KMS-11 (cell line): Measurements from ENCODE around the gene NRCAM.
A peak's percentile ranks its signal among the peaks of the same experiment; 100 is the strongest.
"Not testable (repeated sequence)": the region's sequence is repeated elsewhere in the genome, so short reads cannot be mapped to it uniquely, and the experiment has no call there.

Source experiments
- H2AFZ ChIP-seq: fragments of 200-600 bp; sonication (generic); 2 replicates; pipeline ENCODE4 v1.6.1; 2016; ENCODE audit warnings: antibody characterized with exemption, mixed run types, low read depth
- H3K27ac ChIP-seq: fragments of 200-600 bp; sonication (generic); 2 replicates; pipeline ENCODE4 v1.6.1; 2016; ENCODE audit warnings: mild to moderate bottlenecking, mixed run types
- H3K27me3 ChIP-seq: fragments of 200-600 bp; sonication (generic); 2 replicates; pipeline ENCODE4 v1.6.1; 2017; ENCODE audit warnings: mild to moderate bottlenecking, low read depth, mixed run types, moderate library complexity; ENCODE audit not compliant: insufficient read depth
- H3K36me3 ChIP-seq: fragments of 200-600 bp; sonication (generic); 2 replicates; pipeline ENCODE4 v1.6.1; 2017; ENCODE audit warnings: mild to moderate bottlenecking, mixed run types; ENCODE audit not compliant: insufficient read depth
- H3K4me1 ChIP-seq: fragments of 200-600 bp; sonication (generic); 2 replicates; pipeline ENCODE4 v1.6.1; 2016; ENCODE audit warnings: mild to moderate bottlenecking, low read depth, mixed run types; ENCODE audit not compliant: poor library complexity, severe bottlenecking
- H3K4me2 ChIP-seq: fragments of 200-600 bp; sonication (generic); 2 replicates; pipeline ENCODE4 v1.7.0; 2016; ENCODE audit warnings: mild to moderate bottlenecking, mixed run types
- H3K4me3 ChIP-seq: fragments of 200-600 bp; sonication (generic); IDR thresholded peaks from 2 replicates; pipeline ENCODE4 v1.6.1; 2017; ENCODE audit warnings: low read depth, low read length, mixed read lengths; ENCODE audit not compliant: insufficient read depth
- H3K79me2 ChIP-seq: fragments of 200-600 bp; sonication (generic); 2 replicates; pipeline ENCODE4 v1.6.1; 2016; ENCODE audit warnings: low read depth, mixed run types; ENCODE audit not compliant: insufficient read depth
- H3K9ac ChIP-seq: fragments of 200-600 bp; sonication (generic); 2 replicates; pipeline ENCODE4 v1.6.1; 2016; ENCODE audit warnings: mild to moderate bottlenecking, mixed run types
- H4K20me1 ChIP-seq: fragments of 200-600 bp; sonication (generic); 2 replicates; pipeline ENCODE4 v1.6.1; 2016; ENCODE audit warnings: mild to moderate bottlenecking, mixed run types; ENCODE audit not compliant: insufficient read depth
- TF ChIP-seq, protein P1 (sequence below): fragments of 200-600 bp; sonication (generic); conservative IDR thresholded peaks from 2 replicates; pipeline ENCODE4 v1.6.1; 2017; ENCODE audit warnings: low read depth, mild to moderate bottlenecking, antibody characterized with exemption, low read length, moderate library complexity, mixed read lengths

The NRCAM gene

DNA sequence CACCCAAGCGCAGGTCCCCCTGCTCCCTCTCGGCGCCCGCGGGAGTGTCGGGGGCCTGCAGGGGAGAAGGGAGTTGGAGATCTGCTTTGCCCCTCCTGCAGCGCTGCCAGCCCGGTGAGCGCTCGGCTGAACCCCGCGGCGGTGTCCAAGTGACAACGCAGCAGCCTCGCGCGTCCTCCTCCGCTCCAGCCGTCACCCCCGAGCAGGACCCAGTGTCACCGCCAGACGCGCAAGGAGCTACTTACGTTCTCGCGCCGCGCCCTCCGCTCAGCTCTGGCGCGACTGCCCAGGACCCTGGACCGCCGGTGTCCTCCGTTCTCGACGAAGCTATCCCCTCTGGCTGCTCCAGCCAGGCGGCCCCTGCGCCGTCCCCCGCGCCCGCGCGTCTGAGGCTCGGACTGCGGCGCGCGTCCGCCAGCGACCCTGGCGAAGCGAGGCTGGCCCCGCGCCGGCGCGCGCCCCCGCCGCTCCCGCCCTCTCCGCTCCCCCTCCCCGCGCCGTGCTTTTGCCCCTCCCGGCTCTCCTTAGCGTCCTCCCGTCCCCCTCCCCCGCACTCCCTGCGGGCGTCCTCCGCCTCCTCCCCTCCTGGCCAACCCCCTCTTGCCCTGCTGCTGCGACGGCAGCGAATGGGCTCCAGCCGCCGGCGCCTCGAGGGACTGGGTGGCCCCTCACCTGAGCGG, at the start of gene NRCAM:
Gene NRCAM, minus strand, starts transcription at position 439 of the 680 bp plus-strand sequence. CDS start 216,372 bp downstream, outside the sequence.
- H3K79me2 ChIP-seq = peaks cover 41% of the 10 kb centered on the region; the same call in 1 of the 2 replicates
- TF ChIP-seq, protein P1, sequence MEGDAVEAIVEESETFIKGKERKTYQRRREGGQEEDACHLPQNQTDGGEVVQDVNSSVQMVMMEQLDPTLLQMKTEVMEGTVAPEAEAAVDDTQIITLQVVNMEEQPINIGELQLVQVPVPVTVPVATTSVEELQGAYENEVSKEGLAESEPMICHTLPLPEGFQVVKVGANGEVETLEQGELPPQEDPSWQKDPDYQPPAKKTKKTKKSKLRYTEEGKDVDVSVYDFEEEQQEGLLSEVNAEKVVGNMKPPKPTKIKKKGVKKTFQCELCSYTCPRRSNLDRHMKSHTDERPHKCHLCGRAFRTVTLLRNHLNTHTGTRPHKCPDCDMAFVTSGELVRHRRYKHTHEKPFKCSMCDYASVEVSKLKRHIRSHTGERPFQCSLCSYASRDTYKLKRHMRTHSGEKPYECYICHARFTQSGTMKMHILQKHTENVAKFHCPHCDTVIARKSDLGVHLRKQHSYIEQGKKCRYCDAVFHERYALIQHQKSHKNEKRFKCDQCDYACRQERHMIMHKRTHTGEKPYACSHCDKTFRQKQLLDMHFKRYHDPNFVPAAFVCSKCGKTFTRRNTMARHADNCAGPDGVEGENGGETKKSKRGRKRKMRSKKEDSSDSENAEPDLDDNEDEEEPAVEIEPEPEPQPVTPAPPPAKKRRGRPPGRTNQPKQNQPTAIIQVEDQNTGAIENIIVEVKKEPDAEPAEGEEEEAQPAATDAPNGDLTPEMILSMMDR = no peak
- H3K27me3 ChIP-seq = no peaks in the 10 kb centered on the region
- H4K20me1 ChIP-seq = no peaks in the 10 kb centered on the region
- no peaks in the 10 kb centered on the region for H3K36me3 ChIP-seq
- H3K4me2 ChIP-seq = peak within 1 kb of the TSS; percentile 80
- peak within 1 kb of the TSS; percentile 48 for H3K9ac ChIP-seq
- peaks cover 41% of the 10 kb centered on the region for H3K4me1 ChIP-seq
- peak within 1 kb of the TSS; percentile 19 for H3K4me3 ChIP-seq
- peak within 1 kb of the TSS; percentile 34 for H3K27ac ChIP-seq
- H2AFZ ChIP-seq = peak within 1 kb of the TSS; percentile 80

DNA sequence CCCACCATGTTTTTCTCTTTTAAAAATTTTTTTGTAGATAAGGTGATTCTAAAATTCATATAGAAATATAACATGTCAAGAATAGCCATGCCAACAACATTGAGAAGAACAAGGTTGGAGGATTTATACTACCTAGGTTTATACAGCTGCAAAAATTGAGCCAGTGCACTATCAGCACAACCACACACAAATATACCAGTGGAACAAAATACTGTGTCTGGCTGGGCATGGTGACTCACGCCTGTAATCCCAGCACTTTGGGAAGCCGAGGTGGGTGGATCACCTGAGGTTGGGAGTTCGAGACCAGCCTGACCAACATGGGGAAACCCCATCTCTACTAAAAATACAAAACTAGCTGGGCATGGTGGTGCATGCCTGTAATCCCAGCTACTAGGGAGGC, 48.3 kb upstream of the NRCAM start:
- not testable (repeated sequence) for H3K9ac ChIP-seq, H3K79me2 ChIP-seq, H3K4me3 ChIP-seq, H3K36me3 ChIP-seq, H3K27ac ChIP-seq, H3K27me3 ChIP-seq, H3K4me2 ChIP-seq, H3K4me1 ChIP-seq, H2AFZ ChIP-seq, H4K20me1 ChIP-seq

DNA sequence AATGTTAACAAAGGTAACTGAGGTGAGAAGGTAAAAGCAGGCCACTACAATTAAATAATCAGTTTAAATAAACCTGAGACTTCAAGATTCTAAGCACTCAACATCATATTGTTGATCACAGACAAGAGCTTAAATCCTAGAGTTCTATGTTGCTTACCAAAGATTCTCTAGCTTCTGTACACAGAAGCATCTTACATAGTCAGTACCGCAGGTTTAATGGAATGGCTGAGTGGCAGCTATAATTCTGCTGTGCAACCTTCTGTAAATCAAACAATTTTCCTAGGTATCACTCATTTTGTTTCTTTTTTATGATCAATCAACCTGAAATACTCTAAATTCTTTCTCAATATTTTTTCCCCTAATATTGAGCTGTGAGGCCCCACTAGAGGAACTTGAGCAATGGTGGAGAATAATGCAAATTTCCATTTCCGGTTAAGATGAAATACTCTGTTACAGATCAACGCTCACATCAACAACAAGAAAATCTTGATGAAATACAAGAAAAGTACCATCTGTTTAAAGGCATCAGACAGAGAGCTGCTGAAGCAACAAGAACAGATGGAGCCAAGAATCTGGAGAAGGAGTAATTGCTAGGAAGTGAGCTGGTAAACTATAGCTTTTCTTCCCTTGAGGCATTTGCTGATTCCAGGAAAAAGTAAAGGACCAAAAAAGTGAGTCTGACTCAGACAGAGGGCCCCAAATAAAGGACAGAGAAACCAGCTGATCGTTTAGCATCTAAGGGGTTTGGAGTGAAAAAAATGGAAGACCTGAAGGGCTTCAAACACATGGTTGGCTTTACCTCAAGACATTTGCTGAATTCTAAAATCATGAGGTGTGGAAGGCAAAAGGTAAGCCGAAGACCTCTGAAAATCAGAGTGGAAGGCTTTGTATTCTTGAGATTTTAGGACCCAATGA, 47.1 kb upstream of the NRCAM start:
- no peaks in the 10 kb centered on the region for H3K27me3 ChIP-seq
- H2AFZ ChIP-seq = no peak overlapping the region
- H3K79me2 ChIP-seq = no peaks in the 10 kb centered on the region
- no peak overlapping the region for H3K27ac ChIP-seq
- TF ChIP-seq, protein P1 = no peak
- no peaks in the 10 kb centered on the region for H3K36me3 ChIP-seq
- H3K4me2 ChIP-seq = no peak overlapping the region
- no peaks in the 10 kb centered on the region for H3K4me1 ChIP-seq
- H4K20me1 ChIP-seq = no peaks in the 10 kb centered on the region
- no peak overlapping the region for H3K4me3 ChIP-seq
- H3K9ac ChIP-seq = no peak overlapping the region

DNA sequence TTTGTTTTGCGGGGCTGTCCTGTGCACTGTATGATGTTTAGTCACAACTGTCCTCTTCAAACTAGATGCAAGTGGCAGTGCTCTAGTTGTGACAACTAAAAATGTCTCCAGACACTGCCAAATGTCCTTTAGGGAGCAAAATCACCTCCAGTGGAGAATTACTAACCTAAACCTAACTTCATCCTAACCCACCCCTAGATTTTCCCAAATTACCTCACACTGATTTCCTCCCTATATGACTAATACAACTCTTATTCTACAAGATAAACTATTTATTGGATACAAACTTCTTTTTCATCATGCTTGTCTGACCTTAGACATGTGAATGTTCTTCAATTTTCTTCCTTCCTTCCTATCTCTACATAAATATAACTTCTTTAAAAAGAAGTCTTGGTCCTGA, 43.3 kb upstream of the NRCAM start:
- Histone ChIP-seq H3K79me2 (no peaks in the 10 kb centered on the region), H3K4me1 (peaks cover 18% of the 10 kb centered on the region), H4K20me1 (no peaks in the 10 kb centered on the region), H3K27me3 (no peaks in the 10 kb centered on the region), H3K4me2 (no peak overlapping the region), H3K9ac (no peak overlapping the region), H3K36me3 (no peaks in the 10 kb centered on the region), H3K27ac (no peak overlapping the region), H3K4me3 (no peak overlapping the region), H2AFZ (no peak overlapping the region)
- TF ChIP-seq, protein P1 = no peak
